ACC112 (cell line): ENCODE measurements around the gene ARHGEF26.

Source experiments
- H2AFZ ChIP-seq: fragments of 200-600 bp; sonication (generic); one replicate; pipeline ENCODE4 v1.6.0; 2017; ENCODE audit warnings: antibody characterized with exemption, low read length; ENCODE audit not compliant: unreplicated experiment
- H3K27ac ChIP-seq: fragments of 200-600 bp; sonication (generic); 2 replicates; pipeline ENCODE4 v1.5.1; 2014; ENCODE audit warnings: low read depth, mild to moderate bottlenecking, antibody characterized with exemption, low read length, moderate library complexity
- H3K27me3 ChIP-seq: fragments of 200-600 bp; sonication (generic); 2 replicates; pipeline ENCODE4 v1.6.1; 2014; ENCODE audit warnings: mild to moderate bottlenecking, antibody characterized with exemption, low read length, moderate library complexity, mixed read lengths; ENCODE audit not compliant: insufficient read depth
- H3K36me3 ChIP-seq: fragments of 200-600 bp; sonication (generic); 2 replicates; pipeline ENCODE4 v1.6.1; 2016; ENCODE audit warnings: mild to moderate bottlenecking, antibody characterized with exemption, low read length, moderate library complexity, mixed read lengths; ENCODE audit not compliant: insufficient read depth
- H3K4me1 ChIP-seq: fragments of 200-600 bp; sonication (generic); one replicate; pipeline ENCODE4 v1.6.1; 2016; ENCODE audit warnings: low read length, mixed read lengths; ENCODE audit not compliant: insufficient read depth, unreplicated experiment, control insufficient read depth
- H3K4me3 ChIP-seq: fragments of 200-600 bp; sonication (generic); 2 replicates; pipeline ENCODE4 v1.5.1; 2014; ENCODE audit warnings: mild to moderate bottlenecking, low read depth, low read length
- H3K79me2 ChIP-seq: fragments of 200-600 bp; sonication (generic); one replicate; pipeline ENCODE4 v1.6.0; 2016; ENCODE audit warnings: low read length; ENCODE audit not compliant: control insufficient read depth, unreplicated experiment, insufficient read depth

Gene ARHGEF26

GRCh38 chr3:154225536-154225935 lies 104.3 kb downstream of the ARHGEF26 start:
- Histone ChIP-seq H3K27me3 (no peaks in the 10 kb centered on the region), H3K4me3 (no peak overlapping the region), H3K4me1 (peaks cover 3% of the 10 kb centered on the region), H3K36me3 (no peaks in the 10 kb centered on the region), H2AFZ (no peak overlapping the region), H3K27ac (no peak overlapping the region), H3K79me2 (no peaks in the 10 kb centered on the region)

GRCh38 chr3:154227531-154227930 lies 106.3 kb downstream of the ARHGEF26 start:
- Histone ChIP-seq H3K27ac (no peak overlapping the region), H3K27me3 (no peaks in the 10 kb centered on the region), H3K4me3 (no peak overlapping the region), H3K4me1 (peaks cover 3% of the 10 kb centered on the region), H3K36me3 (no peaks in the 10 kb centered on the region), H2AFZ (no peak overlapping the region), H3K79me2 (no peaks in the 10 kb centered on the region)

- H3K79me2 ChIP-seq: no peaks in the 10 kb centered on the region
Observed at GRCh38 chr3:154228561-154229216, 107.5 kb downstream of the ARHGEF26 start.

GRCh38 chr3:154229217-154229590 lies 108.0 kb downstream of the ARHGEF26 start:
- Histone ChIP-seq H3K4me3 (no peak overlapping the region), H2AFZ (no peak overlapping the region), H3K27ac (no peak overlapping the region), H3K79me2 (no peaks in the 10 kb centered on the region), H3K36me3 (no peaks in the 10 kb centered on the region), H3K4me1 (peaks cover 3% of the 10 kb centered on the region), H3K27me3 (no peaks in the 10 kb centered on the region)

More at GRCh38 chr3:154228561-154229216, 107.5 kb downstream of the ARHGEF26 start:
- H3K4me3 ChIP-seq: no peak overlapping the region
- H2AFZ ChIP-seq: no peak overlapping the region
- peaks cover 3% of the 10 kb centered on the region for H3K4me1 ChIP-seq
- no peaks in the 10 kb centered on the region for H3K36me3 ChIP-seq
- H3K27me3 ChIP-seq: no peaks in the 10 kb centered on the region
- H3K27ac ChIP-seq: no peak overlapping the region

- Histone ChIP-seq H3K27me3 (no peaks in the 10 kb centered on the region), H3K4me1 (no peaks in the 10 kb centered on the region), H3K36me3 (no peaks in the 10 kb centered on the region), H3K79me2 (no peaks in the 10 kb centered on the region), H3K27ac (no peak overlapping the region), H3K4me3 (no peak overlapping the region), H2AFZ (no peak overlapping the region)
Observed at GRCh38 chr3:154235330-154235729, 114.1 kb downstream of the ARHGEF26 start.

GRCh38 chr3:154236331-154236730 lies 115.1 kb downstream of the ARHGEF26 start:
- Histone ChIP-seq H3K4me3 (no peak overlapping the region), H3K36me3 (no peaks in the 10 kb centered on the region), H2AFZ (no peak overlapping the region), H3K4me1 (no peaks in the 10 kb centered on the region), H3K27me3 (no peaks in the 10 kb centered on the region), H3K27ac (no peak overlapping the region), H3K79me2 (no peaks in the 10 kb centered on the region)

- Histone ChIP-seq H2AFZ (no peak overlapping the region), H3K4me3 (no peak overlapping the region), H3K79me2 (no peaks in the 10 kb centered on the region), H3K4me1 (peaks cover 23% of the 10 kb centered on the region), H3K27me3 (no peaks in the 10 kb centered on the region), H3K36me3 (no peaks in the 10 kb centered on the region), H3K27ac (no peak overlapping the region)
Observed at GRCh38 chr3:154240235-154240634, 119.0 kb downstream of the ARHGEF26 start.

- no peaks in the 10 kb centered on the region for H3K27me3 ChIP-seq
- H3K36me3 ChIP-seq: no peaks in the 10 kb centered on the region
- H3K79me2 ChIP-seq: no peaks in the 10 kb centered on the region
- peaks cover 27% of the 10 kb centered on the region for H3K4me1 ChIP-seq
- no peak overlapping the region for H3K27ac ChIP-seq
- no peak overlapping the region for H2AFZ ChIP-seq
- H3K4me3 ChIP-seq: no peak overlapping the region
Observed at GRCh38 chr3:154241496-154241895, 120.3 kb downstream of the ARHGEF26 start.

- H3K4me3 ChIP-seq: peak overlapping the region; percentile 22; the same call in 1 of the 2 replicates
- no peaks in the 10 kb centered on the region for H3K79me2 ChIP-seq
- H3K27ac ChIP-seq: peak overlapping the region; percentile 93
- no peaks in the 10 kb centered on the region for H3K36me3 ChIP-seq
- no peaks in the 10 kb centered on the region for H3K27me3 ChIP-seq
- H3K4me1 ChIP-seq: peaks cover 27% of the 10 kb centered on the region
- H2AFZ ChIP-seq: peak overlapping the region; percentile 96
Observed at GRCh38 chr3:154242766-154243165, 121.6 kb downstream of the ARHGEF26 start.

GRCh38 chr3:154243353-154243752 lies 122.2 kb downstream of the ARHGEF26 start:
- no peaks in the 10 kb centered on the region for H3K36me3 ChIP-seq
- H3K27me3 ChIP-seq: no peaks in the 10 kb centered on the region
- H3K79me2 ChIP-seq: no peaks in the 10 kb centered on the region
- H2AFZ ChIP-seq: peak overlapping the region; percentile 96
- H3K27ac ChIP-seq: peak overlapping the region; percentile 93
- peaks cover 27% of the 10 kb centered on the region for H3K4me1 ChIP-seq
- peak overlapping the region; percentile 22; the same call in 1 of the 2 replicates for H3K4me3 ChIP-seq

GRCh38 chr3:154244644-154245043 lies 123.5 kb downstream of the ARHGEF26 start:
- H3K4me3 ChIP-seq: no peak overlapping the region
- H3K4me1 ChIP-seq: peaks cover 27% of the 10 kb centered on the region
- no peaks in the 10 kb centered on the region for H3K79me2 ChIP-seq
- no peak overlapping the region for H2AFZ ChIP-seq
- no peaks in the 10 kb centered on the region for H3K36me3 ChIP-seq
- H3K27me3 ChIP-seq: no peaks in the 10 kb centered on the region
- peak overlapping the region; percentile 93 for H3K27ac ChIP-seq
